Neuronal stem cell (in vitro differentiated cells): ENCODE measurements around the gene PTCRA.

Experiments
- DNase-seq: peaks from one replicate; pipeline ENCODE4 v3.0.0-alpha.2; 2013; ENCODE audit warnings: low spot score
- H2AFZ ChIP-seq: one replicate; pipeline ENCODE4 v1.6.1; 2013; ENCODE audit warnings: mild to moderate bottlenecking, low read length, inconsistent platforms
- H2AK5ac ChIP-seq: 2 replicates; pipeline ENCODE4 v1.6.1; 2013; ENCODE audit warnings: low read depth, mild to moderate bottlenecking, inconsistent platforms, low read length, moderate library complexity, mixed read lengths
- H2BK120ac ChIP-seq: 2 replicates; pipeline ENCODE4 v1.6.1; 2013; ENCODE audit warnings: low read depth, mild to moderate bottlenecking, inconsistent platforms, low read length, moderate library complexity, mixed read lengths
- H2BK12ac ChIP-seq: one replicate; pipeline ENCODE4 v1.6.1; 2013; ENCODE audit warnings: low read length, inconsistent platforms
- H2BK15ac ChIP-seq: 2 replicates; pipeline ENCODE4 v1.6.1; 2013; ENCODE audit warnings: mild to moderate bottlenecking, low read length, inconsistent platforms, mixed read lengths
- H2BK5ac ChIP-seq: one replicate; pipeline ENCODE4 v1.6.1; 2013; ENCODE audit warnings: inconsistent platforms, mild to moderate bottlenecking, low read length, moderate library complexity
- H3K14ac ChIP-seq: one replicate; pipeline ENCODE4 v1.6.1; 2013; ENCODE audit warnings: low read length, inconsistent platforms
- H3K18ac ChIP-seq: 2 replicates; pipeline ENCODE4 v1.6.1; 2013; ENCODE audit warnings: low read length, inconsistent platforms
- H3K23ac ChIP-seq: 2 replicates; pipeline ENCODE4 v1.6.1; 2013; ENCODE audit warnings: low read depth, mild to moderate bottlenecking, mixed read lengths, low read length, inconsistent platforms; ENCODE audit not compliant: poor library complexity
- H3K27ac ChIP-seq: replicated peaks from 3 replicates; pipeline ENCODE4 v1.5.1; 2013; ENCODE audit warnings: low read length, inconsistent platforms
- H3K27me3 ChIP-seq, 3 experiments: 2 replicates each; pipeline ENCODE4 v1.6.1; 2013; ENCODE audit warnings: low read length in 3 of 3, mild to moderate bottlenecking in 2 of 3, inconsistent platforms in 1 of 3, low read depth in 1 of 3, mixed read lengths in 1 of 3, moderate library complexity in 1 of 3; ENCODE audit not compliant: control insufficient read depth in 3 of 3, insufficient read depth in 3 of 3
- H3K36me3 ChIP-seq, 2 donors: replicated peaks in 1 of 2; 2 replicates each; pipeline ENCODE4 v1.6.1; 2013; ENCODE audit warnings: low read length in 2 of 2; ENCODE audit not compliant: control insufficient read depth in 2 of 2, insufficient read depth in 2 of 2
- H3K4ac ChIP-seq: 2 replicates; pipeline ENCODE4 v1.6.1; 2013; ENCODE audit warnings: inconsistent platforms, mild to moderate bottlenecking, low read length, moderate library complexity
- H3K4me1 ChIP-seq, 2 donors: 1 replicate in 1 of 2; 2 replicates in 1 of 2; pipeline ENCODE4 v1.6.1; 2013; ENCODE audit warnings: low read length in 2 of 2, low read depth in 1 of 2; ENCODE audit not compliant: control insufficient read depth in 2 of 2, insufficient read depth in 1 of 2
- H3K4me2 ChIP-seq: one replicate; pipeline ENCODE4 v1.6.1; 2013; ENCODE audit warnings: mild to moderate bottlenecking, low read length, inconsistent platforms; ENCODE audit not compliant: insufficient read depth, poor library complexity, severe bottlenecking
- H3K4me3 ChIP-seq, 2 donors: 2 replicates each; pipeline ENCODE4 v1.5.1; 2013; ENCODE audit warnings: low read length in 2 of 2, mild to moderate bottlenecking in 2 of 2, inconsistent platforms in 1 of 2, moderate library complexity in 1 of 2
- H3K79me1 ChIP-seq: one replicate; pipeline ENCODE4 v1.6.1; 2013; ENCODE audit warnings: low read depth, mild to moderate bottlenecking, inconsistent platforms, low read length, moderate library complexity
- H3K9ac ChIP-seq: one replicate; pipeline ENCODE4 v1.6.1; 2013; ENCODE audit warnings: mild to moderate bottlenecking, low read depth, low read length, inconsistent platforms; ENCODE audit not compliant: poor library complexity
- H3K9me3 ChIP-seq, 2 donors: replicated peaks in 1 of 2; 2 replicates each; pipeline versions ENCODE3 to v1.6.1; 2013; ENCODE audit warnings: low read length in 2 of 2, mild to moderate bottlenecking in 2 of 2, inconsistent platforms in 1 of 2, low read depth in 1 of 2, mixed read lengths in 1 of 2, moderate library complexity in 1 of 2; ENCODE audit not compliant: control insufficient read depth in 2 of 2, insufficient read depth in 1 of 2
- H4K8ac ChIP-seq: one replicate; pipeline ENCODE4 v1.6.1; 2013; ENCODE audit warnings: low read depth, mild to moderate bottlenecking, inconsistent platforms, low read length, moderate library complexity
- H4K91ac ChIP-seq: one replicate; pipeline ENCODE4 v1.6.1; 2013; ENCODE audit warnings: low read length, low read depth, mild to moderate bottlenecking, inconsistent platforms; ENCODE audit not compliant: poor library complexity
- WGBS, 2 donors: extraction: QIAGEN DNeasy Blood & Tissue Kit; methylation state at CpG; one replicate each; pipeline ENCODE4 v1.1.7; 2013; ENCODE audit warnings: missing lambda C conversion rate in 2 of 2, mixed read lengths in 1 of 2; ENCODE audit not compliant: insufficient read length in 2 of 2, insufficient replicate concordance in 1 of 2; ENCODE audit errors: extremely low coverage in 2 of 2; 5-methylcytosine and 5-hydroxymethylcytosine counted together

Gene PTCRA

GRCh38 chr6:42958125-42958524 lies 42.3 kb downstream of the PTCRA start:
- Histone ChIP-seq H4K91ac (no peak overlapping the region), H2AFZ (no peak overlapping the region), H3K9me3 (peaks cover 0 to 3% of the 10 kb centered on the region in 2 donors), H3K4me2 (no peak overlapping the region), H2AK5ac (no peak overlapping the region), H2BK12ac (no peak overlapping the region), H4K8ac (no peak overlapping the region), H3K4ac (no peak overlapping the region), H3K4me1 (peaks cover 0 to 8% of the 10 kb centered on the region in 2 donors), H2BK15ac (no peak overlapping the region), H3K79me1 (no peaks in the 10 kb centered on the region), H3K14ac (no peak overlapping the region), H2BK120ac (no peak overlapping the region), H3K4me3 (no peak overlapping the region), H2BK5ac (no peak overlapping the region), H3K18ac (no peak overlapping the region), H3K9ac (no peak overlapping the region), H3K36me3 (peaks cover 0 to 4% of the 10 kb centered on the region in 2 donors), H3K23ac (no peak overlapping the region), H3K27ac (no peak overlapping the region), H3K27me3 (peaks cover 0 to 23% (median 0%) of the 10 kb centered on the region in 3 experiments)
- DNase-seq, result no peak
- WGBS, 2 donors, result no CpG with 5 or more reads among the region's 8 CpGs

DNA sequence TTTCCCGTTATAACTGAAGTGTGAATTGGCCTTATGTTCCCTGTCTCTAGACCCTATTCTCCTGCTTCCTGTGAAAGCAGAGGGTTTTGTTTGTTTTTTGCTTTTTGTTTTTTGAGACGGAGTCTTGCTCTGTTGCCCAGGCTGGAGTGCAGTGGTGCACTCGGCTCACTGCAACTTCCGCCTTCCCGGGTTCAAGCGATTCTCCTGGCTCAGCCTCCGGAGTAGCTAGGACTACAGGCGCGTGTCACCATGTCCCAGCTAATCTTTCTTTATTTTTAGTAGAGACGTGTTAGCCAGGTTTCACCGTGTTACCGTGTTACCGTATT lies 44.0 kb downstream of the PTCRA start:
- no CpG with 5 or more reads among the region's 13 CpGs for WGBS, 2 donors
- Histone ChIP-seq H2BK120ac (no peak overlapping the region), H3K14ac (no peak overlapping the region), H3K4ac (no peak overlapping the region), H4K8ac (no peak overlapping the region), H2BK15ac (no peak overlapping the region), H2AK5ac (no peak overlapping the region), H3K9me3 (peaks cover 0 to 3% of the 10 kb centered on the region in 2 donors), H2BK5ac (no peak overlapping the region), H3K4me1 (peaks cover 0 to 11% of the 10 kb centered on the region in 2 donors), H3K79me1 (no peaks in the 10 kb centered on the region), H4K91ac (no peak overlapping the region), H3K23ac (peak overlapping the region; percentile 8), H3K36me3 (peaks cover 0 to 19% of the 10 kb centered on the region in 2 donors), H3K4me2 (peak overlapping the region; percentile 91), H3K9ac (peak overlapping the region; percentile 71), H2AFZ (no peak overlapping the region), H3K27ac (no peak overlapping the region), H3K27me3 (peaks cover 0 to 23% (median 0%) of the 10 kb centered on the region in 3 experiments), H3K18ac (no peak overlapping the region), H2BK12ac (no peak overlapping the region), H3K4me3 (peak overlapping the region in 1 of 2 donors; percentile 83)
- DNase-seq, result no peak

DNA sequence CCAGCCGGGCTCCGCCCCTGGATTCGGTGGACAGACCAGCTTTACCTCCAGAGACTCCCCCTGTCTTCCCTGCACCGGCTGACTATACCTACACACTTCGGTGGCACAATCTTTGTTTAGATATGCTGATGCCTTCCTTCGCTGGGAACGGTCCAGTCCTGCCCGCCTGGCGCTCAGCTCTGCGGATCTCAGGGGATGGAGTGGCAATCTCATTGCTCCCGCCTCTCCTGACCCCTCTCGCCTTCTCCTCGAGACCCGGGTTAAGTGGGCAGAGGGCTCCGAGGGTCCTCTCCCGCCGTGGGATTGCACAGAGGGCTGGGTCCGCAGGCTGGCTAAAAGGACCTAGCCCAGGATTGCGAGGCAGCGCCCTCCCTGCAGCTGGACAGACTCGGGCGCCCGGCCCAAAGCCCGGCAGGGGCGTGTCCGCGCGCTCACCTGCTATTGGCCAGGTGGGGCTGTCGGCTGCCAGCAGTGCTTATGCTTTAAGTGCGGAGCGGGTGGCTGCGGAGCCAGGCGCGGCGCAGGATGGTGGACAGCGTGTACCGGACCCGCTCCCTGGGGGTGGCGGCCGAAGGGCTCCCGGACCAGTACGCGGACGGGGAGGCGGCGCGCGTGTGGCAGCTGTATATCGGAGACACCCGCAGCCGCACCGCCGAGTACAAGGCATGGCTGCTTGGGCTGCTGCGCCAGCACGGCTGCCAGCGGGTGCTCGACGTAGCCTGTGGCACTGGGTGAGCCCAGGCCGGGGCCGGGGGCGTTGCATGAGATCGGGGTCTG lies 44.6 kb downstream of the PTCRA start, which contains the start of gene GNMT:
Gene GNMT (plus strand): TSS at position 512 of the 777 bp plus-strand sequence. CDS start 14 bp downstream, at position 526.
- Histone ChIP-seq H2BK12ac (no peak within 1 kb of the TSS), H3K4me3 (peak within 1 kb of the TSS in 1 of 2 donors; percentile 83), H3K23ac (peak within 1 kb of the TSS; percentile 69), H3K14ac (no peak within 1 kb of the TSS), H3K9me3 (peaks cover 0 to 3% of the 10 kb centered on the region in 2 donors), H2BK120ac (no peak within 1 kb of the TSS), H3K4me2 (peak within 1 kb of the TSS; percentile 91), H3K18ac (peak within 1 kb of the TSS; percentile 61), H2BK5ac (no peak within 1 kb of the TSS), H3K4me1 (peaks cover 0 to 11% of the 10 kb centered on the region in 2 donors), H2AK5ac (peak within 1 kb of the TSS; percentile 82), H3K4ac (no peak within 1 kb of the TSS), H2AFZ (no peak within 1 kb of the TSS), H4K91ac (no peak within 1 kb of the TSS), H2BK15ac (peak within 1 kb of the TSS; percentile 21), H3K27me3 (peaks cover 0 to 23% (median 0%) of the 10 kb centered on the region in 3 experiments), H3K79me1 (no peaks in the 10 kb centered on the region), H3K9ac (peak within 1 kb of the TSS; percentile 71), H3K27ac (no peak within 1 kb of the TSS), H4K8ac (no peak within 1 kb of the TSS), H3K36me3 (peaks cover 2 to 24% of the 10 kb centered on the region in 2 donors)
- WGBS, 2 donors, result no CpG with 5 or more reads among the region's 62 CpGs
- DNase-seq, result peak; percentile 42

DNA sequence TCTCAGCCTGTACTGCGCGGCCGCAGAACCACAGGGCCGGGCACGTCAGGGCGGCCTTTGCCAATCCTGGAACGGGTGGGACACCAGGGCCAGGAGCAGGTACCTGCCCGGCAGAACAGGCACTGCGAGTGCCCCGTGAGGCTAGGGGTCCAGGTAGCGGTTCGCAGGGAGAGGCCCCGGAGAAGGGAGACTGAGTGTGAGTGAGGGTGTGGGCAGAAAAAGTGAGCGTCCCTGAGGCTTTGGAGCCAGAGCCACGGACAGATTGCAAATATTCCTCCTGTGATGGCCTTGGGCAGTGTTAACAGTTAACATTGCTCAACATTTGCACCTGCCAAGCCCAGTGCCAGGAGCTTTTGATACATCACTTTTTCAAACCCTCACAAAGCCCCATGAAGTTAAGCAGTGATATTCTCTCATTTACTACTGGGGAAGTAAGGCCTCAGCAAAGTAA lies 45.2 kb downstream of the PTCRA start:
- no peak overlapping the region for H2BK120ac ChIP-seq
- peak overlapping the region; percentile 91 for H3K4me2 ChIP-seq
- H3K23ac ChIP-seq, result peak overlapping the region; percentile 69
- peak overlapping the region; percentile 61 for H3K18ac ChIP-seq
- no peak overlapping the region for H2AFZ ChIP-seq
- H2BK5ac ChIP-seq, result no peak overlapping the region
- no peak overlapping the region for H2BK12ac ChIP-seq
- no peak for DNase-seq
- peaks cover 0 to 3% of the 10 kb centered on the region in 2 donors for H3K9me3 ChIP-seq
- H3K4me3 ChIP-seq, result peak overlapping the region in 1 of 2 donors; percentile 83
- no peaks in the 10 kb centered on the region for H3K79me1 ChIP-seq
- H4K8ac ChIP-seq, result no peak overlapping the region
- H3K14ac ChIP-seq, result no peak overlapping the region
- H3K36me3 ChIP-seq, result peaks cover 3 to 28% of the 10 kb centered on the region in 2 donors
- peak overlapping the region; percentile 82 for H2AK5ac ChIP-seq
- no peak overlapping the region for H3K27ac ChIP-seq
- peak overlapping the region; percentile 57 for H3K9ac ChIP-seq
- peaks cover 0 to 11% of the 10 kb centered on the region in 2 donors for H3K4me1 ChIP-seq
- no CpG with 5 or more reads among the region's 15 CpGs for WGBS, 2 donors
- H3K27me3 ChIP-seq, result peaks cover 0 to 23% (median 0%) of the 10 kb centered on the region in 3 experiments
- no peak overlapping the region for H3K4ac ChIP-seq
- H2BK15ac ChIP-seq, result peak overlapping the region; percentile 21
- no peak overlapping the region for H4K91ac ChIP-seq
